Caco-2 (cell line): Measurements from ENCODE around the gene RNF187. TPM values are rescaled to one million over a fixed set of nuclear protein-coding genes. Genes with fewer than 3 reads are reported as not detected.
A peak's percentile ranks its signal among the peaks of the same experiment; 100 is the strongest.

Source experiments
- BruUV-seq: library from RNA; stranded (reverse); fragments of 400-500 nt; replicated peaks from 2 replicates; lab custom pipeline; 2021; lab: Mats Ljungman, UMichigan
- CTCF ChIA-PET: fragments of 300-600 bp; sonication (Branson Sonifier 250); formaldehyde crosslinking; loops from one replicate; lab custom pipeline; 2022; ENCODE audit warnings: antibody characterized with exemption; lab: Charles Lee
- POLR2A ChIA-PET: fragments of 300-600 bp; sonication (Branson Sonifier 250); formaldehyde crosslinking; loops from one replicate; lab custom pipeline; 2022; ENCODE audit warnings: antibody characterized with exemption; lab: Charles Lee
- DNase-seq, 2 experiments: peaks; one replicate each; pipeline versions ENCODE4 v3.0.0 to v3.0.0-alpha.2; 2020 to 2022
- H3K27me3 ChIP-seq: replicated peaks from 2 replicates; pipeline ENCODE4 v1.6.0; 2011; ENCODE audit warnings: low read length; ENCODE audit not compliant: control insufficient read depth, insufficient read depth
- H3K36me3 ChIP-seq: 2 replicates; pipeline ENCODE4 v1.5.1; 2011; ENCODE audit warnings: low read length; ENCODE audit not compliant: control insufficient read depth, insufficient read depth
- H3K4me1 ChIP-seq: fragments of 250-450 bp; sonication (Bioruptor Pico); 2 replicates; pipeline ENCODE4 v1.5.1; 2020; ENCODE audit warnings: mild to moderate bottlenecking
- H3K4me3 ChIP-seq: 2 replicates; pipeline ENCODE4 v1.5.1; 2011; ENCODE audit warnings: low read depth, mild to moderate bottlenecking, control low read depth, low read length
- H3K9me3 ChIP-seq: fragments of 250-450 bp; sonication (Bioruptor Pico); 2 replicates; pipeline ENCODE4 v1.5.1; 2020; ENCODE audit warnings: mild to moderate bottlenecking, moderate library complexity
- H3K27ac Mint-ChIP-seq: one replicate; pipeline ENCODE4 v1.8.0; 2022; ENCODE audit warnings: mixed read lengths; ENCODE audit not compliant: unreplicated experiment
- H3K27me3 Mint-ChIP-seq: one replicate; pipeline ENCODE4 v1.8.0; 2022; ENCODE audit warnings: mixed read lengths; ENCODE audit not compliant: insufficient read depth, unreplicated experiment
- H3K36me3 Mint-ChIP-seq: one replicate; pipeline ENCODE4 v1.8.0; 2022; ENCODE audit warnings: mild to moderate bottlenecking, mixed read lengths; ENCODE audit not compliant: insufficient read depth, unreplicated experiment
- H3K4me1 Mint-ChIP-seq: one replicate; pipeline ENCODE4 v1.8.0; 2022; ENCODE audit warnings: low read depth, mixed read lengths; ENCODE audit not compliant: unreplicated experiment
- H3K4me3 Mint-ChIP-seq: one replicate; pipeline ENCODE4 v1.8.0; 2022; ENCODE audit warnings: mild to moderate bottlenecking, moderate library complexity, mixed read lengths; ENCODE audit not compliant: unreplicated experiment
- H3K9me3 Mint-ChIP-seq: one replicate; pipeline ENCODE4 v1.8.0; 2022; ENCODE audit warnings: mixed read lengths; ENCODE audit not compliant: unreplicated experiment
- intact Hi-C: fragments of 100-400 bp; cut with micrococcal nuclease; formaldehyde crosslinking; loops from one replicate; pipeline ENCODE4 v1.10.0; 2022; ENCODE audit not compliant: unreplicated experiment
- total RNA-seq: library from RNA; stranded (reverse); gene quantifications from 2 replicates; pipeline ENCODE4 v1.2.3, GENCODE V29; 2022
- TF ChIP-seq, protein P1 (sequence below), 2 experiments: fragments of 200-600 bp in 1 of 2; IDR thresholded peaks; 1 replicate in 1 of 2; 2 replicates in 1 of 2; pipeline versions ENCODE4 v1.5.1 to v1.8.0; 2011 to 2022; ENCODE audit warnings: antibody characterized with exemption in 1 of 2, control low read depth in 1 of 2, inconsistent platforms in 1 of 2, low read depth in 1 of 2, low read length in 1 of 2, mild to moderate bottlenecking in 1 of 2, moderate library complexity in 1 of 2; ENCODE audit not compliant: insufficient read depth in 1 of 2, severe bottlenecking in 1 of 2, unreplicated experiment in 1 of 2

Gene RNF187
- total RNA-seq, 1 experiment from 2014 or later, result 164 TPM

DNA sequence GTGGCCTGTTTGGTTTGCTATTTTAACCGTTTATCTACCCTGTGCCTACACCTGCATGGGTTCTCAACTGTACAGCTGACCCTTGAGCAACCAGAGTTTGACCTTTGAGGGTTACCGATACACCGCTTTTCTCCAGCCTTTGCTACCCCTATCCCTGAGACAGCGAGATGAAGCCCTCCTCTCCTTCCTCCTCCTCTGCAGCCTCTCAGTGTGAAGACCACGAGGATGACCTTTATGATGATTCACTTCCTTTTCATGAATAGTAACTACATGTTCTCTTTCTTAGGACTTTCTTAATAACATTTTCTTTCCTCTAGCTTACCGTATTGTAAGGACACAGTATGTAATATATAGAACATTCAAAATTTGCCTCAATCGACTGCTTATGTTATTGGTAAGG is 14.5 kb upstream of the RNF187 start:
- POLR2A ChIA-PET, result no interaction called here
- no peak for DNase-seq
- no peaks in the 10 kb centered on the region for H3K36me3 ChIP-seq
- no TSS peak for BruUV-seq
- no peak overlapping the region for H3K4me3 Mint-ChIP-seq
- H3K27me3 Mint-ChIP-seq, result no peaks in the 10 kb centered on the region
- TF ChIP-seq, protein P1, sequence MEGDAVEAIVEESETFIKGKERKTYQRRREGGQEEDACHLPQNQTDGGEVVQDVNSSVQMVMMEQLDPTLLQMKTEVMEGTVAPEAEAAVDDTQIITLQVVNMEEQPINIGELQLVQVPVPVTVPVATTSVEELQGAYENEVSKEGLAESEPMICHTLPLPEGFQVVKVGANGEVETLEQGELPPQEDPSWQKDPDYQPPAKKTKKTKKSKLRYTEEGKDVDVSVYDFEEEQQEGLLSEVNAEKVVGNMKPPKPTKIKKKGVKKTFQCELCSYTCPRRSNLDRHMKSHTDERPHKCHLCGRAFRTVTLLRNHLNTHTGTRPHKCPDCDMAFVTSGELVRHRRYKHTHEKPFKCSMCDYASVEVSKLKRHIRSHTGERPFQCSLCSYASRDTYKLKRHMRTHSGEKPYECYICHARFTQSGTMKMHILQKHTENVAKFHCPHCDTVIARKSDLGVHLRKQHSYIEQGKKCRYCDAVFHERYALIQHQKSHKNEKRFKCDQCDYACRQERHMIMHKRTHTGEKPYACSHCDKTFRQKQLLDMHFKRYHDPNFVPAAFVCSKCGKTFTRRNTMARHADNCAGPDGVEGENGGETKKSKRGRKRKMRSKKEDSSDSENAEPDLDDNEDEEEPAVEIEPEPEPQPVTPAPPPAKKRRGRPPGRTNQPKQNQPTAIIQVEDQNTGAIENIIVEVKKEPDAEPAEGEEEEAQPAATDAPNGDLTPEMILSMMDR (IDR thresholded peaks at IDR 0.05; ENCODE audit: insufficient read depth in 1 of 2, low read depth in 1 of 2, low read length in 1 of 2, severe bottlenecking in 1 of 2, unreplicated experiment in 1 of 2), result no peak
- CTCF ChIA-PET, result interaction anchor here (0.5 to 1.4 kb wide), 7 partner anchors 13 to 105 kb away, joined by 3 to 9 read pairs (median 5); a partner anchor contains a TSS
- H3K36me3 Mint-ChIP-seq, result no peaks in the 10 kb centered on the region
- no peaks in the 10 kb centered on the region for H3K9me3 Mint-ChIP-seq
- H3K27me3 ChIP-seq, result no peaks in the 10 kb centered on the region
- intact Hi-C loops, result loop anchor here (1.0 kb wide), 1 partner anchor 15 kb away; a partner anchor contains a TSS
- peaks cover 22% of the 10 kb centered on the region for H3K4me1 Mint-ChIP-seq
- H3K27ac Mint-ChIP-seq, result peak overlapping the region; percentile 11
- peaks cover 24% of the 10 kb centered on the region for H3K4me1 ChIP-seq
- H3K9me3 ChIP-seq, result no peaks in the 10 kb centered on the region
- no peak overlapping the region for H3K4me3 ChIP-seq

DNA sequence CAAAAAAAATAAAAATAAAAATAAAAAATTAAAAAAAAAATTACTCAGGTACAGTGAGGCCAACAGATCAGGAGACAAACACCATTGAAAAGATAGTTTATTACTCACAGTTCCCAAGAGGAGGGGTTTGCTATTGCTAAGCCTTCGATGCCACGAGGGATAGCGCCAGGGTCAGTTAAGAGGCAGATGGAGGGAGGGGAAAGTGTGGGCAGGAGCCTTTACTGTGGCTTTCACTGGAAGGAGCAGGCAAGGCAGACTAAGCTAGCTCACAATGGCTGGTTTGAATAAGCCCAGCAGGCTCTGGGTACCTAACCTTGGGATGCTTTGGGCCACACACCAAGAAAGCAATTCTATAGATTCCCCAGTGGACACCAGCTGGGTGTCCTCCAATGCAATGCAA is 12.7 kb upstream of the RNF187 start:
- no peaks in the 10 kb centered on the region for H3K27me3 Mint-ChIP-seq
- DNase-seq, result no peak
- Histone ChIP-seq H3K4me1 (peaks cover 28% of the 10 kb centered on the region), H3K27me3 (no peaks in the 10 kb centered on the region), H3K36me3 (no peaks in the 10 kb centered on the region), H3K4me3 (no peak overlapping the region), H3K9me3 (no peaks in the 10 kb centered on the region)
- TF ChIP-seq, protein P1 (IDR thresholded peaks at IDR 0.05; ENCODE audit: insufficient read depth in 1 of 2, low read depth in 1 of 2, low read length in 1 of 2, severe bottlenecking in 1 of 2, unreplicated experiment in 1 of 2), result no peak
- intact Hi-C loops, result no loop called here
- POLR2A ChIA-PET, result no interaction called here
- CTCF ChIA-PET, result no interaction called here
- BruUV-seq, result no TSS peak
- no peak overlapping the region for H3K27ac Mint-ChIP-seq
- H3K36me3 Mint-ChIP-seq, result no peaks in the 10 kb centered on the region
- H3K4me1 Mint-ChIP-seq, result peaks cover 22% of the 10 kb centered on the region
- H3K9me3 Mint-ChIP-seq, result no peaks in the 10 kb centered on the region
- H3K4me3 Mint-ChIP-seq, result no peak overlapping the region

DNA sequence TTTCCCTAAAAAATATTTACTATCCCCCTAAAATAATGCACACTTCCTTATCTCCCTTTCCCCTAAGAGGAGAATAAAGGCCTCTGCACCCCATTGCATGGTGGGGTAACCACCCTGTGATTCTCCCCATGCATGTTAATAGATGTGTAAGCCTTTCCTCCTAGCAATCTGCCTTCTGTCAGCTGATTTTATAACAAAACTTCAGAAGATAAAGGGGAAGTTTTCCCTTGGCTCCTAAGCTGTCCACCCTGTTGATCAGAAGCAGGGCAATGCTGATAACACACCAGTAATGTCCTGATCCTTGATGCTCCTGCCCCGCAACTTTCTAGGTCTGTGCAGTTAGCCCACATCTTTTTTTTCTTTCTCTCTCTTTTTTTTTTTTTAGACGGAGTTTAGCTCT is 11.4 kb upstream of the RNF187 start:
- Mint-ChIP-seq H3K36me3 (no peaks in the 10 kb centered on the region), H3K9me3 (no peaks in the 10 kb centered on the region), H3K4me1 (peaks cover 31% of the 10 kb centered on the region), H3K4me3 (no peak overlapping the region), H3K27ac (no peak overlapping the region), H3K27me3 (no peaks in the 10 kb centered on the region)
- no TSS peak for BruUV-seq
- Histone ChIP-seq H3K9me3 (no peaks in the 10 kb centered on the region), H3K4me1 (peaks cover 37% of the 10 kb centered on the region), H3K36me3 (no peaks in the 10 kb centered on the region), H3K4me3 (no peak overlapping the region), H3K27me3 (no peaks in the 10 kb centered on the region)
- no peak for DNase-seq
- TF ChIP-seq, protein P1 (IDR thresholded peaks at IDR 0.05; ENCODE audit: insufficient read depth in 1 of 2, low read depth in 1 of 2, low read length in 1 of 2, severe bottlenecking in 1 of 2, unreplicated experiment in 1 of 2), result no peak
- intact Hi-C loops, result no loop called here
- POLR2A ChIA-PET, result no interaction called here
- CTCF ChIA-PET, result no interaction called here
